HCT116 (cell line): ENCODE measurements around the gene SLC25A4. TPM values are rescaled to one million over a fixed set of nuclear protein-coding genes. Genes with fewer than 3 reads are reported as not detected.

ENCODE experiments used
- ATAC-seq: fragments of 200-7000 bp; cut with Tn5 transposase; 2 replicates; pipeline ENCODE4 v1.9.1; 2020; ENCODE audit warnings: mild to moderate bottlenecking, moderate library complexity
- BruUV-seq: library from RNA; stranded (reverse); fragments of 400-500 nt; replicated peaks from 2 replicates; lab custom pipeline; 2021; lab: Mats Ljungman, UMichigan
- CTCF ChIA-PET: fragments of 300-600 bp; sonication (Branson Sonifier 250); formaldehyde crosslinking; loops from one replicate; lab custom pipeline; 2021; ENCODE audit warnings: antibody characterized with exemption; lab: Charles Lee
- POLR2A ChIA-PET: fragments of 300-600, 350-600 bp; sonication (Branson Sonifier 250); formaldehyde crosslinking; loops from one replicate; lab custom pipeline; 2021; ENCODE audit warnings: antibody characterized with exemption; lab: Charles Lee
- RAD21 ChIA-PET, 2 experiments: fragments of 300-600 bp; sonication (Branson Sonifier 250); formaldehyde crosslinking; loops; one replicate each; lab custom pipeline; 2023; ENCODE audit warnings: low total read pairs in 2 of 2; ENCODE audit not compliant: uncharacterized antibody in 2 of 2, unreplicated experiment in 2 of 2, low non-redundant PET in 1 of 2; lab: Charles Lee
- DNase-seq: peaks from one replicate; pipeline ENCODE4 v3.0.0-alpha.2; 2010; ENCODE audit warnings: low read depth, low spot score
- H2AFZ ChIP-seq: fragments of 200-600 bp; shearing (Covaris generic), sonication (generic); 2 replicates; pipeline ENCODE4 v1.6.1; 2017; ENCODE audit warnings: low read depth, mixed run types, mixed read lengths, antibody characterized with exemption, low read length; ENCODE audit not compliant: poor library complexity, severe bottlenecking
- H3K27ac ChIP-seq: 2 replicates; pipeline ENCODE4 v1.5.1; 2012; ENCODE audit warnings: low read depth, low read length
- H3K27me3 ChIP-seq: fragments of 200-600 bp; sonication (generic); 2 replicates; pipeline ENCODE4 v1.6.1; 2016; ENCODE audit warnings: mixed run types, low read length, mixed read lengths; ENCODE audit not compliant: insufficient read depth
- H3K36me3 ChIP-seq, 2 experiments: fragments of 200-500 bp in 1 of 2; fragments of 200-600 bp in 1 of 2; sonication (Bioruptor generic) in 1 of 2; sonication (generic) in 1 of 2; 2 replicates each; pipeline versions ENCODE4 v1.5.1 to v1.6.1; 2014 to 2016; ENCODE audit warnings: low read length in 2 of 2, inconsistent platforms in 1 of 2, mixed read lengths in 1 of 2, mixed run types in 1 of 2; ENCODE audit not compliant: insufficient read depth in 2 of 2, control insufficient read depth in 1 of 2
- H3K4me1 ChIP-seq, 2 experiments: fragments of 200-600 bp in 1 of 2; sonication (generic) in 1 of 2; 2 replicates each; pipeline versions ENCODE4 v1.5.1 to v1.6.1; 2012 to 2017; ENCODE audit warnings: low read length in 2 of 2, inconsistent platforms in 1 of 2, mild to moderate bottlenecking in 1 of 2, mixed read lengths in 1 of 2, mixed run types in 1 of 2, moderate library complexity in 1 of 2; ENCODE audit not compliant: insufficient read depth in 2 of 2, control insufficient read depth in 1 of 2
- H3K4me2 ChIP-seq: fragments of 200-600 bp; sonication (generic); 2 replicates; pipeline ENCODE4 v1.6.1; 2017; ENCODE audit warnings: mixed run types, low read length, mixed read lengths
- H3K4me3 ChIP-seq, 2 experiments: fragments of 200-600 bp in 1 of 2; sonication (generic) in 1 of 2; replicated peaks in 1 of 2; 2 replicates each; pipeline ENCODE4 v1.5.1; 2011 to 2016; ENCODE audit warnings: low read length in 2 of 2, control low read depth in 1 of 2, low read depth in 1 of 2, mild to moderate bottlenecking in 1 of 2, mixed read lengths in 1 of 2, mixed run types in 1 of 2
- H3K79me2 ChIP-seq: fragments of 200-600 bp; sonication (generic); 2 replicates; pipeline ENCODE4 v1.6.1; 2017; ENCODE audit warnings: mild to moderate bottlenecking, mixed run types, low read length, moderate library complexity, mixed read lengths; ENCODE audit not compliant: insufficient read depth
- H3K9ac ChIP-seq: fragments of 200-600 bp; sonication (generic); 2 replicates; pipeline ENCODE4 v1.6.1; 2016; ENCODE audit warnings: low read length, mixed read lengths
- H3K9me2 ChIP-seq: fragments of 200-600 bp; sonication (generic), shearing (Covaris generic); 2 replicates; pipeline ENCODE4 v1.6.1; 2017; ENCODE audit warnings: mixed run types, mild to moderate bottlenecking, moderate library complexity; ENCODE audit not compliant: insufficient read depth
- H3K9me3 ChIP-seq, 2 experiments: fragments of 200-500 bp in 1 of 2; fragments of 200-600 bp in 1 of 2; sonication (Bioruptor generic) in 1 of 2; sonication (generic) in 1 of 2; 2 replicates each; pipeline ENCODE4 v1.6.1; 2014 to 2017; ENCODE audit warnings: low read length in 2 of 2, mixed read lengths in 2 of 2, inconsistent platforms in 1 of 2, low read depth in 1 of 2, mild to moderate bottlenecking in 1 of 2, mixed run types in 1 of 2, moderate library complexity in 1 of 2; ENCODE audit not compliant: control insufficient read depth in 1 of 2, insufficient read depth in 1 of 2
- H4K20me1 ChIP-seq: fragments of 200-600 bp; sonication (generic), shearing (Covaris generic); 2 replicates; pipeline ENCODE4 v1.6.1; 2017; ENCODE audit warnings: mixed run types, mild to moderate bottlenecking, moderate library complexity; ENCODE audit not compliant: insufficient read depth
- CBX3 ChIP-seq: IDR thresholded peaks from 2 replicates; pipeline ENCODE4 v1.6.1; 2012; ENCODE audit warnings: low read depth
- CTCF ChIP-seq, 3 experiments: fragments of 200-600 bp in 1 of 3; sonication (generic) in 1 of 3; IDR thresholded peaks in 2 of 3; conservative IDR thresholded peaks in 1 of 3; 2 replicates each; pipeline ENCODE4 v1.5.1; 2012 to 2017; ENCODE audit warnings: low read depth in 2 of 3, low read length in 2 of 3, antibody characterized with exemption in 1 of 3, borderline replicate concordance in 1 of 3, control low read depth in 1 of 3, mild to moderate bottlenecking in 1 of 3, mixed read lengths in 1 of 3, mixed run types in 1 of 3, moderate library complexity in 1 of 3; ENCODE audit not compliant: insufficient read depth in 1 of 3
- EGR1 ChIP-seq: IDR thresholded peaks from 2 replicates; pipeline ENCODE4 v1.6.1; 2012; ENCODE audit warnings: low read depth
- ELF1 ChIP-seq: IDR thresholded peaks from 2 replicates; pipeline ENCODE4 v1.6.1; 2012; ENCODE audit warnings: low read depth, borderline replicate concordance
- FOSL1 ChIP-seq: IDR thresholded peaks from 2 replicates; pipeline ENCODE4 v1.6.1; 2012; ENCODE audit warnings: low read depth
- JUND ChIP-seq: IDR thresholded peaks from 2 replicates; pipeline ENCODE4 v1.6.1; 2012
- POLR2A ChIP-seq: IDR thresholded peaks from 2 replicates; pipeline ENCODE4 v1.7.0; 2011; ENCODE audit warnings: borderline replicate concordance; ENCODE audit not compliant: insufficient read depth, insufficient read length; ENCODE audit errors: extremely low read depth
- POLR2AphosphoS5 ChIP-seq: IDR thresholded peaks from 2 replicates; pipeline ENCODE4 v1.6.1; 2011; ENCODE audit warnings: mild to moderate bottlenecking, low read depth, low read length, moderate library complexity
- REST ChIP-seq: IDR thresholded peaks from 2 replicates; pipeline ENCODE4 v1.6.1; 2012; ENCODE audit warnings: low read depth
- SIN3A ChIP-seq: IDR thresholded peaks from 2 replicates; pipeline ENCODE4 v1.6.1; 2012; ENCODE audit warnings: low read depth
- SRF ChIP-seq: IDR thresholded peaks from 2 replicates; pipeline ENCODE4 v1.6.1; 2012; ENCODE audit warnings: low read depth
- TCF7L2 ChIP-seq: IDR thresholded peaks from 2 replicates; pipeline ENCODE4 v1.7.0; 2011; ENCODE audit warnings: borderline replicate concordance, inconsistent platforms; ENCODE audit not compliant: insufficient read depth, insufficient read length; ENCODE audit errors: extremely low read depth
- YY1 ChIP-seq: IDR thresholded peaks from 2 replicates; pipeline ENCODE4 v1.6.1; 2011; ENCODE audit warnings: low read length, low read depth, moderate library complexity, mild to moderate bottlenecking; ENCODE audit not compliant: insufficient replicate concordance; ENCODE audit errors: extremely low read depth
- ZNF274 ChIP-seq: fragments of 200-500 bp; sonication (Bioruptor generic); IDR thresholded peaks from 2 replicates; pipeline ENCODE4 v1.6.1; 2014; ENCODE audit warnings: mild to moderate bottlenecking, low read depth, low read length, inconsistent platforms
- intact Hi-C: fragments of 100-400 bp; cut with micrococcal nuclease; formaldehyde crosslinking; loops from 2 replicates; pipeline ENCODE4 v1.10.0; 2022
- total RNA-seq: library from RNA; stranded (reverse); gene quantifications from one replicate; pipeline ENCODE4 v1.2.1, GENCODE V29; 2021; ENCODE audit not compliant: unreplicated experiment

The SLC25A4 gene
- total RNA-seq, 1 experiment from 2014 or later: 27.9 TPM

GRCh38 chr4:185182239-185182638 is 39.2 kb downstream of the SLC25A4 start:
- CTCF ChIA-PET: no interaction called here
- no peaks in the 10 kb centered on the region for H3K4me1 ChIP-seq
- H3K27me3 ChIP-seq: no peaks in the 10 kb centered on the region
- no peaks in the 10 kb centered on the region for H3K9me3 ChIP-seq
- H3K79me2 ChIP-seq: peaks cover 80% of the 10 kb centered on the region
- RAD21 ChIA-PET: no interaction called here
- DNase-seq: no peak
- POLR2A ChIA-PET: no interaction called here
- no peak overlapping the region for H2AFZ ChIP-seq
- no peak overlapping the region for H3K9ac ChIP-seq
- H3K36me3 ChIP-seq: 0 out of 4 replicates have a peak, but pooled peaks cover 0 to 4% of the 10 kb centered on the region in 2 experiments
- no peak overlapping the region for H3K4me2 ChIP-seq
- no peak for ATAC-seq
- H3K27ac ChIP-seq: no peak overlapping the region
- H3K4me3 ChIP-seq: no peak overlapping the region
- H3K9me2 ChIP-seq: no peaks in the 10 kb centered on the region
- BruUV-seq: no TSS peak
- no peak for TF ChIP-seq POLR2A
- TF ChIP-seq EGR1: no peak
- TF ChIP-seq ELF1: no peak
- intact Hi-C loops: loop anchor here (2.0 kb wide), 1 partner anchor 415 kb away; no protein-coding TSS in a partner anchor
- H4K20me1 ChIP-seq: peaks cover 4% of the 10 kb centered on the region; the same call in 1 of the 2 replicates

- no peaks in the 10 kb centered on the region for H3K9me3 ChIP-seq
- peaks cover 4% of the 10 kb centered on the region; the same call in 1 of the 2 replicates for H4K20me1 ChIP-seq
- no peaks in the 10 kb centered on the region for H3K9me2 ChIP-seq
- ChIA-PET POLR2A (no interaction called here), CTCF (interaction anchor here (0.6 to 2.3 kb wide), 24 partner anchors 10 to 414 kb away, joined by 3 to 18 read pairs (median 4); partner anchors contain the start of gene SLC25A4), RAD21 (interaction anchor here in 1 of 2 experiments (1.0 kb wide), 1 partner anchor 49 kb away, joined by 3 read pairs; no protein-coding TSS in a partner anchor)
- H2AFZ ChIP-seq: no peak overlapping the region
- H3K4me2 ChIP-seq: no peak overlapping the region
- ATAC-seq (peak; percentile 84), DNase-seq (peak; percentile 78)
- H3K36me3 ChIP-seq: peaks cover 0 to 8% of the 10 kb centered on the region in 2 experiments; a peak in 1 of 4 replicates
- no peak overlapping the region for H3K9ac ChIP-seq
- no peak overlapping the region for H3K4me3 ChIP-seq
- BruUV-seq: no TSS peak
- H3K27me3 ChIP-seq: no peaks in the 10 kb centered on the region
- H3K4me1 ChIP-seq: no peaks in the 10 kb centered on the region
- no peak overlapping the region for H3K27ac ChIP-seq
- H3K79me2 ChIP-seq: peaks cover 85% of the 10 kb centered on the region
- intact Hi-C loops: loop anchor here (1.0 to 2.0 kb wide), 3 partner anchors 49 to 413 kb away; no protein-coding TSS in a partner anchor
- TF ChIP-seq SIN3A (no peak), JUND (no peak), POLR2AphosphoS5 (peak; percentile 38; the same call in 1 of the 2 replicates), TCF7L2 (no peak), SRF (no peak), ELF1 (no peak), REST (no peak), YY1 (no peak), CBX3 (no peak), FOSL1 (no peak), CTCF (IDR thresholded peaks at IDR 0.05 in 2 of 3, conservative IDR thresholded peaks at IDR 0.05 in 1 of 3; ENCODE audit: borderline replicate concordance in 1 of 3, insufficient read depth in 1 of 3, low read depth in 2 of 3, low read length in 2 of 3) (peak; percentile 66 to 81 (median 81); a peak in 5 of 6 replicates), ZNF274 (no peak)
Measured at GRCh38 chr4:185183622-185184281, 40.7 kb downstream of the SLC25A4 start.
